Liver (tissue), 9 donors: ENCODE measurements around the gene SLCO2A1. TPM values are rescaled to one million over a fixed set of nuclear protein-coding genes. Genes with fewer than 3 reads are reported as not detected.

ENCODE experiments used
- DNase-seq: peaks from one replicate; pipeline ENCODE4 v3.0.0-alpha.2; 2017; ENCODE audit warnings: low spot score
- H3K27ac ChIP-seq, 2 donors: one replicate each; pipeline ENCODE4 v1.7.0; 2013; ENCODE audit warnings: inconsistent platforms in 2 of 2, low read length in 2 of 2, control low read depth in 1 of 2, low read depth in 1 of 2, mild to moderate bottlenecking in 1 of 2
- H3K27me3 ChIP-seq, 4 donors: one replicate each; pipeline versions ENCODE4 v1.6.1 to v1.7.0; 2013; ENCODE audit warnings: low read length in 3 of 4, inconsistent platforms in 1 of 4, mild to moderate bottlenecking in 1 of 4, moderate library complexity in 1 of 4; ENCODE audit not compliant: control insufficient read depth in 4 of 4, insufficient read depth in 4 of 4
- H3K36me3 ChIP-seq, 4 donors: one replicate each; pipeline versions ENCODE4 v1.6.1 to v1.7.0; 2013; ENCODE audit warnings: low read length in 3 of 4, mild to moderate bottlenecking in 3 of 4, low read depth in 1 of 4, moderate library complexity in 1 of 4; ENCODE audit not compliant: control insufficient read depth in 4 of 4, insufficient read depth in 3 of 4
- H3K4me1 ChIP-seq, 4 donors: one replicate each; pipeline versions ENCODE4 v1.6.1 to v1.7.0; 2013; ENCODE audit warnings: low read length in 3 of 4, mild to moderate bottlenecking in 3 of 4, moderate library complexity in 1 of 4; ENCODE audit not compliant: control insufficient read depth in 4 of 4, insufficient read depth in 4 of 4
- H3K4me3 ChIP-seq, 3 donors: one replicate each; pipeline versions ENCODE4 v1.6.1 to v1.7.0; 2013; ENCODE audit warnings: low read length in 3 of 3, control low read depth in 1 of 3, low read depth in 1 of 3, mild to moderate bottlenecking in 1 of 3
- H3K9ac ChIP-seq, 2 donors: one replicate each; pipeline ENCODE4 v1.7.0; 2013; ENCODE audit warnings: low read length in 2 of 2, mild to moderate bottlenecking in 2 of 2, moderate library complexity in 2 of 2, control low read depth in 1 of 2, low read depth in 1 of 2
- H3K9me3 ChIP-seq, 4 donors: one replicate each; pipeline versions ENCODE4 v1.6.1 to v1.7.0; 2013; ENCODE audit warnings: low read length in 3 of 4; ENCODE audit not compliant: control insufficient read depth in 4 of 4
- CTCF ChIP-seq: fragments of 150-350 bp; IDR thresholded peaks from 2 replicates; pipeline ENCODE4 v1.5.1; 2017; ENCODE audit warnings: improper control_type of control experiment, low read depth, low read length; ENCODE audit not compliant: missing input control
- FOXA2 ChIP-seq: IDR thresholded peaks from 2 replicates; pipeline ENCODE4 v1.6.1; 2016; ENCODE audit warnings: antibody characterized with exemption
- GABPA ChIP-seq, 2 donors: IDR thresholded peaks in 1 of 2; conservative IDR thresholded peaks in 1 of 2; 2 replicates each; pipeline ENCODE4 v1.6.1; 2016; ENCODE audit warnings: antibody characterized with exemption in 2 of 2, mild to moderate bottlenecking in 1 of 2, moderate library complexity in 1 of 2
- HNF4A ChIP-seq, 2 donors: conservative IDR thresholded peaks; 2 replicates each; pipeline ENCODE4 v1.6.1; 2016; ENCODE audit warnings: antibody characterized with exemption in 2 of 2, mild to moderate bottlenecking in 2 of 2
- HNF4G ChIP-seq: IDR thresholded peaks from 2 replicates; pipeline ENCODE4 v1.6.1; 2016; ENCODE audit warnings: antibody characterized with exemption
- JUND ChIP-seq, 2 donors: IDR thresholded peaks; 2 replicates each; pipeline ENCODE4 v1.6.1; 2016; ENCODE audit warnings: antibody characterized with exemption in 2 of 2
- MAX ChIP-seq: IDR thresholded peaks from 2 replicates; pipeline ENCODE4 v1.6.1; 2016; ENCODE audit warnings: antibody characterized with exemption
- RAD21 ChIP-seq, 2 donors: IDR thresholded peaks; 2 replicates each; pipeline ENCODE4 v1.6.1; 2016; ENCODE audit warnings: antibody characterized with exemption in 2 of 2, mild to moderate bottlenecking in 2 of 2
- RXRA ChIP-seq, 2 donors: IDR thresholded peaks; 2 replicates each; pipeline ENCODE4 v1.6.1; 2017 to 2018; ENCODE audit warnings: antibody characterized with exemption in 2 of 2, mild to moderate bottlenecking in 1 of 2
- SP1 ChIP-seq: IDR thresholded peaks from 2 replicates; pipeline ENCODE4 v1.6.1; 2018; ENCODE audit warnings: antibody characterized with exemption, mild to moderate bottlenecking
- TAF1 ChIP-seq: conservative IDR thresholded peaks from 2 replicates; pipeline ENCODE4 v1.6.1; 2016; ENCODE audit warnings: antibody characterized with exemption, mild to moderate bottlenecking
- ZBTB33 ChIP-seq: IDR thresholded peaks from 2 replicates; pipeline ENCODE4 v1.6.1; 2016; ENCODE audit warnings: antibody characterized with exemption
- WGBS: extraction: QIAGEN DNeasy Blood & Tissue Kit; methylation state at CpG from one replicate; pipeline ENCODE4 v1.1.7; 2013; 5-methylcytosine and 5-hydroxymethylcytosine counted together
- polyA plus RNA-seq, 2 donors: library from polyadenylated mRNA; stranded (reverse) in 1 of 2; unstranded in 1 of 2; fragments of 200-250 nt in 1 of 2; fragments of >200 nt in 1 of 2; fragmentation: Nextera tagmentation in 1 of 2; extraction: Ambion mirVana in 1 of 2; gene quantifications; one replicate each; pipeline versions ENCODE4 v1.2.1 to v1.2.3, GENCODE V29; 2013 to 2015
- total RNA-seq, 2 donors: library from RNA; depleted of rRNA; stranded (reverse); fragments of >200 nt; gene quantifications; one replicate each; pipeline ENCODE4 v1.2.3, GENCODE V29; 2014
- donor health status: healthy.
- donor health status: healthy.
- donor health status: healthy.
- donor health status: healthy.
- donor health status: healthy.

The SLCO2A1 gene
- total and polyA plus RNA-seq, 4 donors, result 0.56 to 3.1 (median 2.2) TPM

GRCh38 chr3:133992951-133993620 lies 36.6 kb downstream of the SLCO2A1 start:
- TF ChIP-seq HNF4G, result no peak
- TF ChIP-seq SP1, result no peak
- no peak for TF ChIP-seq JUND (IDR thresholded peaks at IDR 0.05)
- no peak for TF ChIP-seq ZBTB33
- TF ChIP-seq CTCF, result no peak
- Histone ChIP-seq H3K27ac (no peak overlapping the region), H3K36me3 (no peaks in the 10 kb centered on the region), H3K9me3 (no peaks in the 10 kb centered on the region), H3K4me3 (no peak overlapping the region), H3K27me3 (no peaks in the 10 kb centered on the region), H3K9ac (no peak overlapping the region), H3K4me1 (no peaks in the 10 kb centered on the region)
- 87% methylated on average over 10 of the region's 10 CpGs for WGBS
- DNase-seq, result no peak

GRCh38 chr3:133992381-133992780 lies 37.3 kb downstream of the SLCO2A1 start:
- Histone ChIP-seq H3K27ac (no peak overlapping the region), H3K4me1 (no peaks in the 10 kb centered on the region), H3K27me3 (no peaks in the 10 kb centered on the region), H3K36me3 (no peaks in the 10 kb centered on the region), H3K9ac (no peak overlapping the region), H3K9me3 (no peaks in the 10 kb centered on the region), H3K4me3 (no peak overlapping the region)
- TF ChIP-seq HNF4A (conservative IDR thresholded peaks at IDR 0.05) (no peak), CTCF (no peak), HNF4G (no peak), RXRA (IDR thresholded peaks at IDR 0.05) (no peak), MAX (no peak), SP1 (no peak), RAD21 (IDR thresholded peaks at IDR 0.05) (no peak), GABPA (IDR thresholded peaks at IDR 0.05 in 1 of 2, conservative IDR thresholded peaks at IDR 0.05 in 1 of 2) (no peak)
- DNase-seq, result no peak
- WGBS, result 92% methylated on average over 3 of the region's 3 CpGs

GRCh38 chr3:133991637-133992036 lies 38.1 kb downstream of the SLCO2A1 start:
- H3K27ac ChIP-seq, result no peak overlapping the region

More at GRCh38 chr3:133991637-133992036, 38.1 kb downstream of the SLCO2A1 start:
- 86% methylated on average over 2 of the region's 2 CpGs for WGBS
- DNase-seq, result no peak
- H3K9ac ChIP-seq, result no peak overlapping the region
- no peaks in the 10 kb centered on the region for H3K9me3 ChIP-seq
- no peak overlapping the region for H3K4me3 ChIP-seq
- no peaks in the 10 kb centered on the region for H3K36me3 ChIP-seq
- H3K4me1 ChIP-seq, result no peaks in the 10 kb centered on the region
- TF ChIP-seq HNF4G, result no peak
- TF ChIP-seq RAD21 (IDR thresholded peaks at IDR 0.05), result no peak
- TF ChIP-seq GABPA (IDR thresholded peaks at IDR 0.05 in 1 of 2, conservative IDR thresholded peaks at IDR 0.05 in 1 of 2), result no peak
- TF ChIP-seq ZBTB33, result no peak
- TF ChIP-seq TAF1, result no peak
- TF ChIP-seq FOXA2, result no peak
- no peak for TF ChIP-seq MAX
- H3K27me3 ChIP-seq, result no peaks in the 10 kb centered on the region
